GM23248 (cell line): ENCODE data around the gene RPA1. TPM values are rescaled to one million over a fixed set of nuclear protein-coding genes. Genes with fewer than 3 reads are reported as not detected.

Experiments
- DNase-seq: peaks from one replicate; pipeline ENCODE4 v3.0.0-alpha.2; 2015
- H2AFZ ChIP-seq: fragments of 200-600 bp; sonication (generic); 2 replicates; pipeline ENCODE4 v1.6.1; 2016; ENCODE audit warnings: antibody characterized with exemption
- H3F3A ChIP-seq: fragments of 200-600 bp; sonication (generic); 2 replicates; pipeline ENCODE4 v1.6.1; 2016; ENCODE audit warnings: mild to moderate bottlenecking, antibody characterized with exemption, mixed run types; ENCODE audit not compliant: insufficient read depth
- H3K27ac ChIP-seq: fragments of 200-600 bp; sonication (generic); 2 replicates; pipeline ENCODE4 v1.5.1; 2016; ENCODE audit warnings: mild to moderate bottlenecking
- H3K27me3 ChIP-seq: fragments of 200-600 bp; sonication (generic); replicated peaks from 2 replicates; pipeline ENCODE4 v1.6.1; 2016; ENCODE audit warnings: mild to moderate bottlenecking; ENCODE audit not compliant: insufficient read depth
- H3K36me3 ChIP-seq: fragments of 200-600 bp; sonication (generic); 2 replicates; pipeline ENCODE4 v1.6.1; 2016; ENCODE audit warnings: low read depth, mild to moderate bottlenecking
- H3K4me1 ChIP-seq: fragments of 200-600 bp; sonication (generic); 2 replicates; pipeline ENCODE4 v1.6.1; 2016; ENCODE audit warnings: mild to moderate bottlenecking; ENCODE audit not compliant: insufficient read depth
- H3K4me2 ChIP-seq: fragments of 200-600 bp; sonication (generic); one replicate; pipeline ENCODE4 v1.6.1; 2016; ENCODE audit warnings: mild to moderate bottlenecking; ENCODE audit not compliant: unreplicated experiment
- H3K4me3 ChIP-seq: fragments of 200-600 bp; sonication (generic); 2 replicates; pipeline ENCODE4 v1.5.1; 2016; ENCODE audit warnings: mild to moderate bottlenecking
- H3K79me2 ChIP-seq: fragments of 200-600 bp; sonication (generic); 2 replicates; pipeline ENCODE4 v1.6.1; 2016; ENCODE audit warnings: mild to moderate bottlenecking; ENCODE audit not compliant: insufficient read depth
- H3K9ac ChIP-seq: fragments of 200-600 bp; sonication (generic); 2 replicates; pipeline ENCODE4 v1.6.1; 2016; ENCODE audit warnings: mild to moderate bottlenecking
- H3K9me2 ChIP-seq: fragments of 200-600 bp; sonication (generic); 2 replicates; pipeline ENCODE4 v1.6.1; 2016; ENCODE audit warnings: mixed run types, mild to moderate bottlenecking, moderate library complexity; ENCODE audit not compliant: insufficient read depth
- H3K9me3 ChIP-seq: fragments of 200-600 bp; sonication (generic); one replicate; pipeline ENCODE4 v1.6.1; 2017; ENCODE audit warnings: low read depth
- H4K20me1 ChIP-seq: fragments of 200-600 bp; sonication (generic); 2 replicates; pipeline ENCODE4 v1.6.0; 2016; ENCODE audit not compliant: insufficient read depth
- EZH2 ChIP-seq: fragments of 200-600 bp; sonication (generic); IDR thresholded peaks from 2 replicates; pipeline ENCODE4 v1.6.1; 2018; ENCODE audit warnings: antibody characterized with exemption, mild to moderate bottlenecking; ENCODE audit not compliant: insufficient read depth, poor library complexity, severe bottlenecking
- EZH2phosphoT487 ChIP-seq: fragments of 200-600 bp; sonication (generic); IDR thresholded peaks from 2 replicates; pipeline ENCODE4 v1.6.1; 2018; ENCODE audit warnings: antibody characterized with exemption, moderate library complexity, mild to moderate bottlenecking, low read depth; ENCODE audit not compliant: insufficient read depth
- WGBS, 2 experiments: methylation state at CpG; one replicate each; pipeline ENCODE4 v1.1.6; 2015 to 2017; ENCODE audit warnings: low lambda C conversion rate in 2 of 2, low coverage in 1 of 2; ENCODE audit errors: missing lambda C conversion rate in 2 of 2; 5-methylcytosine and 5-hydroxymethylcytosine counted together
- in situ Hi-C: fragments of 300-500 bp; cut with MboI; formaldehyde crosslinking; loops from 2 replicates; pipeline ENCODE4 v1.15.0; 2020
- polyA plus RNA-seq: library from polyadenylated mRNA; unstranded; fragments of >200 nt; fragmentation: Nextera tagmentation; extraction: Ambion mirVana; gene quantifications from 2 replicates; pipeline ENCODE4 v1.2.1, GENCODE V29; 2016
- total RNA-seq: library from RNA; depleted of rRNA; stranded (reverse); fragments of >200 nt; shearing (Covaris generic); gene quantifications from 2 replicates; pipeline ENCODE4 v1.2.3, GENCODE V29; 2014

Gene RPA1
- total and polyA plus RNA-seq, 2 experiments from 2014 or later = 16.4 to 37.1 TPM

DNA sequence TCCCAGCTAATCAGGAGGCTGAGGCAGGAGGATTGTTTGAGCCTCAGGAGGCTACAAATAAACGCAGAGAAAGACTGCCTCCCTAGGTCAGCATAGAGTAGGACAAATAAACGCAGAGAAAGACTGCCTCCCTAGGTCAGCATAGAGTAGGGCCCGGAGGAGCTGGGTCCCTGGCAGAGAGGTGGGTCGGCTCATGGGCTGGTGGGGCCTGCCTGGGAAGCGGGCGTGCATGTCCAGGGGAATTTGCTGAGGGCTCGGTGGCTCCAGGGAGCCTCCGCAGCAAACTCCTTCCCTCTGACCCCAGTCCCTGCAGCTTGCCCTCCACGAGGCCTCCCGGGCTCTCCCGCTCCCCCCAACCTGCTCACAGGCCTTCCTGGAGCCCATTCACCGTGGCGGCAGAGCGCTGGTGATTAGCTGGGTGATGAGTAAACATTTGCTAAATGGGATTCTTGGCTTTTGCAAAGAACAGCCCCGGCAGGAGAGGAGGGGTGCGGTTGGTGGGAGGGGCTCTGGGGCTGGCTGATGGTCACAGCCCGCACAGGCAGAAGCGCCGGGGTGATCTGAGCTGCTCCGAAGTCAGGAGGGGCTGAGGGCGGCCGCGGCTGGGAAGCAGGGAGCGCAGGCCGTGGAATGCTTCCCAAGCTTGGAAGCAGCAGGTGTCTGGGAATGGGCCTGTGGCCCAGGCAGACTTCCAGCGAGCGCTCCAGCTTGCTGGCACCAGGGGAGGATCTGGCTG lies 102.2 kb downstream of the RPA1 start:
- Histone ChIP-seq H3K9me2 (no peaks in the 10 kb centered on the region), H2AFZ (no peak overlapping the region)

DNA sequence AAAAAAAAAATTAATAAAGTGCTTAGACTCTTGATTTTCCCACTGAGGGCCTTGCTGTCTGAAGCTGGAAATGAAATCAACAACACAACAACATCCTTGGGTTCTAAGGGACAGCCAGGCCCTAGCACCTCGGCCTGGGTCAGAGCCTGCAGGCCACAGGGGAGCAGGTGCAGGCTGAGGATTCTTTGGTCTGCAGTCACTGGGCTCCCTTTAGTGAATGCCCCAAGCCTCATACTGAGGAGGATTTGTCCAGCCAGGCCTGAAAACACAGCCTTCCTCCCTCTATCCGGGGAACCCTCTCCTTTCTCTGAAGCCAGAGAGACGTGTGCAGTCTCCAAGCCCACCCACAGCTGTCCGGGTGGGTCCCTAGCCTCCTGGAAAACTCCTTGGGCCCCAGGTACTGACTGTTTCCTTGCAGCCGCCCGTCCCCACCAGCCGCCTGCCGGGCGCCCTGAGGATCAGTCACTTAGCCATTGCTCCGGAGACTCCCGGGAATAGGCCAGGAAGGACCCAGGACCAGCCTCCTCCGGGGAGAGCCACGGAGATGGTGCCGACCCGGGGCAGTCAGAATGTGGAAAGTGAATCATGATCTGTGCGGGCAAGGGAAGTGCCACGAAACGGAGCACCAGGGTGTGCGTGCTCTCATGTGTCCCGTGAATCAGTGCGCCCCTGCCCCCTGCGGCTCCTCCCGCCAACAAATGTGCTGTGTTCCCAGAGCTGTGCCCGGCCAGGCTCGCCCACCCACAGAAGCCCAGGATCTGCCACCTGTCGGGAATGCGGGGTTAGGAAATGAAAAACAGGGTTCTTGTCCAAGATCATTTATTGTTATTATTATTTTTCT lies 104.3 kb downstream of the RPA1 start:
- no peak for TF ChIP-seq EZH2phosphoT487
- TF ChIP-seq EZH2 = no peak
- H3K9ac ChIP-seq = no peak overlapping the region
- H3K9me3 ChIP-seq = no peaks in the 10 kb centered on the region
- 0 out of 2 replicates have a peak, but pooled peaks cover 4% of the 10 kb centered on the region for H3K27me3 ChIP-seq
- H3K4me3 ChIP-seq = no peak overlapping the region
- H3K27ac ChIP-seq = no peak overlapping the region
- H3F3A ChIP-seq = no peaks in the 10 kb centered on the region
- 83 to 87% methylated on average over 27 of the region's 27 CpGs for WGBS, 2 experiments
- DNase-seq = no peak
- H3K4me2 ChIP-seq = no peak overlapping the region
- H3K4me1 ChIP-seq = no peaks in the 10 kb centered on the region
- no peaks in the 10 kb centered on the region for H3K36me3 ChIP-seq
- no peaks in the 10 kb centered on the region for H4K20me1 ChIP-seq
- no peaks in the 10 kb centered on the region for H3K9me2 ChIP-seq
- no peaks in the 10 kb centered on the region for H3K79me2 ChIP-seq
- in situ Hi-C loops = no loop called here
- no peak overlapping the region for H2AFZ ChIP-seq

More for the DNA sequence above, 102.2 kb downstream of the RPA1 start:
- no peaks in the 10 kb centered on the region for H3F3A ChIP-seq
- no peak overlapping the region for H3K9ac ChIP-seq
- no peak for TF ChIP-seq EZH2phosphoT487
- no peak for TF ChIP-seq EZH2
- no peak overlapping the region for H3K4me3 ChIP-seq
- no peak overlapping the region for H3K4me2 ChIP-seq
- no peaks in the 10 kb centered on the region for H3K79me2 ChIP-seq
- H3K4me1 ChIP-seq = no peaks in the 10 kb centered on the region
- H3K27ac ChIP-seq = no peak overlapping the region
- DNase-seq = peak; percentile 39
- WGBS, 2 experiments = 23% methylated on average over 18 to 25 of the region's 27 CpGs
- H3K36me3 ChIP-seq = no peaks in the 10 kb centered on the region
- in situ Hi-C loops = no loop called here
- no peaks in the 10 kb centered on the region for H3K9me3 ChIP-seq
- peaks cover 4% of the 10 kb centered on the region; the same call in 1 of the 2 replicates for H3K27me3 ChIP-seq
- H4K20me1 ChIP-seq = no peaks in the 10 kb centered on the region

DNA sequence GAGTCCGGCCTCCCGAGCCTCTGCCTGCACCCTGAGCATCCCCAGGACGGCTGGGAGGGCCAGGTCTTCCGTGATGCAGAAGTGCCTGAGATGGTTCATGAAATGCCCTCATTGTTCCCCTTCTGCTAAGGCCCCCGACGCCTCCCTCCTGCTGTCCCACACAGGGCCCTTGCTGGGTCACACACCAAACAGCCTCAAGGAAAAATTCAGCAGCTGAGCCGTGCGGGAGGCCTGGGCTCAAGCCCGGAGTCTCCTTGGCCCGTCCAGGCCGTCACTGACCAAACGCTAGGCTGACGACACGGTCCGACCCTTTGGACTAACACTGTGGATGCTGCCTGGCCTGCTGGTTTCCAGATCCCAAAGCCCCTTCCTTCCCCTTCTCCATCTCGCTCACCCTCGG lies 105.1 kb downstream of the RPA1 start:
- no peaks in the 10 kb centered on the region for H3K9me2 ChIP-seq
- no peak overlapping the region for H3K4me3 ChIP-seq
- H3F3A ChIP-seq = no peaks in the 10 kb centered on the region
- TF ChIP-seq EZH2phosphoT487 (no peak), EZH2 (no peak)
- H3K79me2 ChIP-seq = no peaks in the 10 kb centered on the region
- H2AFZ ChIP-seq = no peak overlapping the region
- in situ Hi-C loops = no loop called here
- no peak overlapping the region for H3K9ac ChIP-seq
- WGBS, 2 experiments = 76 to 79% methylated on average over 15 to 17 of the region's 17 CpGs
- H3K27me3 ChIP-seq = 0 out of 2 replicates have a peak, but pooled peaks cover 4% of the 10 kb centered on the region
- H4K20me1 ChIP-seq = no peaks in the 10 kb centered on the region
- H3K4me2 ChIP-seq = no peak overlapping the region
- no peaks in the 10 kb centered on the region for H3K9me3 ChIP-seq
- H3K4me1 ChIP-seq = no peaks in the 10 kb centered on the region
- H3K36me3 ChIP-seq = no peaks in the 10 kb centered on the region
- H3K27ac ChIP-seq = no peak overlapping the region
- no peak for DNase-seq

DNA sequence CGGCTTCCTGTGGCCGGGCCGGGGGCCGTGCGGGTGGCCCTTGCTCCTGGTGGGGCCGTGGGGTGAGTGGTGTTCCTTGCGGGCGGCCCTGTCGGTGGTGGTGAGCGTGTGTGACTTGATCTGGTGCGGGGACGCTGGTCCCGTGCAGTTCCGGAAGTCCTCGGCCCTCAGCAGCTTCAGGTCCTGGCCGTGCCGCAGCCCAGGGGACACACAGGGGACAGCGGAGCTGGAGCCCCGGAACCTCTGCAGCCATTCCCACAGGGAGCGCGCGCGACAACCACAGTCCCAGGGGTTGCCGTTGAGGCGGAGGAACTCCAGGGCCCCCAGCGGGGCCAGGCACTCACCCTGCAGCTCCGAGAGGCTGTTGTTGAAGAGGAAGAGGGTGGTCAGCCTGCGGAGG lies 107.0 kb downstream of the RPA1 start:
- Histone ChIP-seq H3K9me2 (no peaks in the 10 kb centered on the region), H3K9ac (no peak overlapping the region), H3K79me2 (no peaks in the 10 kb centered on the region), H3K4me2 (no peak overlapping the region), H3K27me3 (no peaks in the 10 kb centered on the region), H3K36me3 (no peaks in the 10 kb centered on the region), H3K27ac (no peak overlapping the region), H2AFZ (no peak overlapping the region), H4K20me1 (no peaks in the 10 kb centered on the region), H3K4me1 (no peaks in the 10 kb centered on the region), H3K4me3 (no peak overlapping the region), H3K9me3 (no peaks in the 10 kb centered on the region), H3F3A (no peaks in the 10 kb centered on the region)
- in situ Hi-C loops = no loop called here
- 92 to 94% methylated on average over 25 to 28 of the region's 28 CpGs for WGBS, 2 experiments
- DNase-seq = no peak
- no peak for TF ChIP-seq EZH2
- no peak for TF ChIP-seq EZH2phosphoT487
